Neural cell (in vitro differentiated cells): Measurements from ENCODE around the gene MYRIP. TPM values are rescaled to one million over a fixed set of nuclear protein-coding genes. Genes with fewer than 3 reads are reported as not detected.

Experiments used
- H2AFZ ChIP-seq: fragments of 200-600, 300-800 bp; sonication (generic), shearing (Covaris generic); 2 replicates; pipeline ENCODE4 v1.6.0; 2014; ENCODE audit warnings: low read depth, mild to moderate bottlenecking, antibody characterized with exemption, low read length, moderate library complexity
- H3F3A ChIP-seq: fragments of 200-600 bp; shearing (Covaris generic); 2 replicates; pipeline ENCODE4 v1.6.1; 2016; ENCODE audit warnings: mild to moderate bottlenecking, moderate library complexity, mixed read lengths, antibody characterized with exemption, low read length; ENCODE audit not compliant: insufficient read depth, poor library complexity, severe bottlenecking
- H3K27ac ChIP-seq: fragments of 200-600, 300-800 bp; sonication (generic), shearing (Covaris generic); 2 replicates; pipeline ENCODE4 v1.5.1; 2014; ENCODE audit warnings: mild to moderate bottlenecking, low read length, moderate library complexity
- H3K27me3 ChIP-seq: fragments of 300-800, 200-600 bp; sonication (generic), shearing (Covaris generic); 2 replicates; pipeline ENCODE4 v1.6.0; 2014; ENCODE audit warnings: mild to moderate bottlenecking, low read depth, low read length, moderate library complexity; ENCODE audit not compliant: insufficient read depth
- H3K36me3 ChIP-seq: fragments of 300-800, 200-600 bp; sonication (generic), shearing (Covaris generic); 2 replicates; pipeline ENCODE4 v1.5.1; 2014; ENCODE audit warnings: mild to moderate bottlenecking, antibody characterized with exemption, low read length, moderate library complexity; ENCODE audit not compliant: insufficient read depth
- H3K4me2 ChIP-seq: fragments of 300-800, 200-600 bp; sonication (generic), shearing (Covaris generic); 2 replicates; pipeline ENCODE4 v1.6.0; 2014; ENCODE audit warnings: mild to moderate bottlenecking, low read length
- H3K4me3 ChIP-seq: fragments of 300-800, 200-600 bp; sonication (generic), shearing (Covaris generic); 2 replicates; pipeline ENCODE4 v1.5.1; 2014; ENCODE audit warnings: mild to moderate bottlenecking, low read length, moderate library complexity
- H3K79me2 ChIP-seq: fragments of 200-600 bp; shearing (Covaris generic); replicated peaks from 2 replicates; pipeline ENCODE4 v1.6.0; 2014; ENCODE audit warnings: mild to moderate bottlenecking, low read length, moderate library complexity; ENCODE audit not compliant: insufficient read depth
- H3K9ac ChIP-seq: fragments of 300-800, 200-600 bp; sonication (generic), shearing (Covaris generic); 2 replicates; pipeline ENCODE4 v1.6.1; 2016; ENCODE audit warnings: mild to moderate bottlenecking, low read length, mixed read lengths
- H3K9me2 ChIP-seq: fragments of 200-600 bp; shearing (Covaris generic); 2 replicates; pipeline ENCODE4 v1.6.1; 2016; ENCODE audit warnings: mild to moderate bottlenecking, low read length, mixed read lengths; ENCODE audit not compliant: insufficient read depth
- H3K9me3 ChIP-seq: fragments of 200-600, 300-800 bp; sonication (generic), shearing (Covaris generic); 2 replicates; pipeline ENCODE4 v1.6.1; 2016; ENCODE audit warnings: mild to moderate bottlenecking, mixed run types, low read length, moderate library complexity, mixed read lengths
- H4K20me1 ChIP-seq: fragments of 200-600 bp; shearing (Covaris generic); 2 replicates; pipeline ENCODE4 v1.6.1; 2016; ENCODE audit warnings: mild to moderate bottlenecking, mixed run types; ENCODE audit not compliant: insufficient read depth
- EP300 ChIP-seq: fragments of 450-650 bp; conservative IDR thresholded peaks from 2 replicates; pipeline ENCODE4 v1.6.1; 2014; ENCODE audit warnings: antibody characterized with exemption, mild to moderate bottlenecking, moderate library complexity; ENCODE audit not compliant: poor library complexity, severe bottlenecking
- EZH2 ChIP-seq: fragments of 200-600, 300-800 bp; shearing (Covaris generic), sonication (generic); IDR thresholded peaks from 2 replicates; pipeline ENCODE4 v1.6.1; 2014; ENCODE audit warnings: antibody characterized with exemption, low read length, borderline replicate concordance, mild to moderate bottlenecking; ENCODE audit not compliant: insufficient read depth, poor library complexity, severe bottlenecking
- MXI1 ChIP-seq: fragments of 450-650 bp; conservative IDR thresholded peaks from 2 replicates; pipeline ENCODE4 v1.6.1; 2014; ENCODE audit warnings: antibody characterized with exemption, mild to moderate bottlenecking; ENCODE audit not compliant: poor library complexity, severe bottlenecking
- POLR2AphosphoS5 ChIP-seq: IDR thresholded peaks from 2 replicates; pipeline ENCODE4 v1.6.1; 2012
- SMC3 ChIP-seq: fragments of 450-650 bp; conservative IDR thresholded peaks from 2 replicates; pipeline ENCODE4 v1.6.1; 2014; ENCODE audit warnings: antibody characterized with exemption, mild to moderate bottlenecking, moderate library complexity; ENCODE audit not compliant: poor library complexity
- TAF1 ChIP-seq: IDR thresholded peaks from 2 replicates; pipeline ENCODE4 v1.6.1; 2012; ENCODE audit warnings: low read depth
- polyA plus RNA-seq: library from polyadenylated mRNA; depleted of rRNA; stranded (reverse); fragments of >200 nt; gene quantifications from 2 replicates; pipeline ENCODE4 v1.2.3, GENCODE V29; 2014
- TF ChIP-seq, protein P1 (sequence below): fragments of 450-650 bp; IDR thresholded peaks from 2 replicates; pipeline ENCODE4 v1.5.1; 2014; ENCODE audit warnings: antibody characterized with exemption, mild to moderate bottlenecking, moderate library complexity; ENCODE audit not compliant: poor library complexity, severe bottlenecking
- TF ChIP-seq, protein P2 (sequence below): IDR thresholded peaks from 2 replicates; pipeline ENCODE4 v1.6.1; 2012; ENCODE audit warnings: borderline replicate concordance

The MYRIP gene
- polyA plus RNA-seq, 1 donor from 2014 or later, result 0.76 TPM

DNA sequence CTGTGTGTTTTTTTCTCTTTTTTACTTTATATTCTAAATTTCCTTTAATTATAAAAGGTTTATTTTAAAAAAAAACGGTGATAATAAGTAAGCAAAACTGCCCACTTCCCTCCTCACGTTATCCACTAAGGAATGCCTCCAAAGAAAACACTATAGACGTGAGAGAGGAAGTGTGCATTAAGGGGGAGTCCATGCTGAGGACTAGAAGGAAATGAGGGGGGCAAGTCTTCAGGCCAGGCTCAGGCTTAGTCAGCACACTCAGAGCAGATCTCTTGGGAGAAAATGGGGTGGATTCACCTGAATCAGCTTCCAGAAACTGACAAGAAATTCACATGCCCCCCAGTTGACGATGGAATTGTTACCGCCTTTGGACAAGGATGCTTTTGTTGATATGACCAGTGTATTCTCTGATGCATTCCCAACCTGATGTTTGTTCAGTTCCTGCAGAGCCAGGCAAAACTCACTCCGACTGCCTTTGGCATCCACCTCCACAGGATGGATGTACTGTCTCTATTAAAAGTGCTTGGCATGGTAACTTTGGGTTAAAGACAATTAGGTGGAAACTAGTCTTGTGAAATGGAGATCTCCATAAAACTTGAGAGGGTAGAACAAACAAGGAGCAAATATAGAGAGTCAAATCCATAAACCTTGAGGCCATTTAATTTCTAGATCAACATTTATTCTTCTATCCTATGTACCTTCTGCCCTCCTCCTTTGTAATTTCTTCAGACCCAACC, 167.8 kb downstream of the MYRIP start:
- Histone ChIP-seq H3K9me2 (no peaks in the 10 kb centered on the region), H3K4me2 (no peak overlapping the region), H3K27me3 (no peaks in the 10 kb centered on the region), H3K36me3 (no peaks in the 10 kb centered on the region), H2AFZ (no peak overlapping the region), H3K9ac (no peak overlapping the region), H3K4me3 (no peak overlapping the region), H3K9me3 (no peaks in the 10 kb centered on the region), H3K79me2 (no peaks in the 10 kb centered on the region), H3K27ac (no peak overlapping the region), H4K20me1 (no peaks in the 10 kb centered on the region), H3F3A (no peaks in the 10 kb centered on the region)
- TF ChIP-seq POLR2AphosphoS5 (no peak), EP300 (no peak), MXI1 (no peak), SMC3 (no peak), EZH2 (no peak), TAF1 (no peak)
- TF ChIP-seq, protein P1, sequence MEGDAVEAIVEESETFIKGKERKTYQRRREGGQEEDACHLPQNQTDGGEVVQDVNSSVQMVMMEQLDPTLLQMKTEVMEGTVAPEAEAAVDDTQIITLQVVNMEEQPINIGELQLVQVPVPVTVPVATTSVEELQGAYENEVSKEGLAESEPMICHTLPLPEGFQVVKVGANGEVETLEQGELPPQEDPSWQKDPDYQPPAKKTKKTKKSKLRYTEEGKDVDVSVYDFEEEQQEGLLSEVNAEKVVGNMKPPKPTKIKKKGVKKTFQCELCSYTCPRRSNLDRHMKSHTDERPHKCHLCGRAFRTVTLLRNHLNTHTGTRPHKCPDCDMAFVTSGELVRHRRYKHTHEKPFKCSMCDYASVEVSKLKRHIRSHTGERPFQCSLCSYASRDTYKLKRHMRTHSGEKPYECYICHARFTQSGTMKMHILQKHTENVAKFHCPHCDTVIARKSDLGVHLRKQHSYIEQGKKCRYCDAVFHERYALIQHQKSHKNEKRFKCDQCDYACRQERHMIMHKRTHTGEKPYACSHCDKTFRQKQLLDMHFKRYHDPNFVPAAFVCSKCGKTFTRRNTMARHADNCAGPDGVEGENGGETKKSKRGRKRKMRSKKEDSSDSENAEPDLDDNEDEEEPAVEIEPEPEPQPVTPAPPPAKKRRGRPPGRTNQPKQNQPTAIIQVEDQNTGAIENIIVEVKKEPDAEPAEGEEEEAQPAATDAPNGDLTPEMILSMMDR, result no peak

DNA sequence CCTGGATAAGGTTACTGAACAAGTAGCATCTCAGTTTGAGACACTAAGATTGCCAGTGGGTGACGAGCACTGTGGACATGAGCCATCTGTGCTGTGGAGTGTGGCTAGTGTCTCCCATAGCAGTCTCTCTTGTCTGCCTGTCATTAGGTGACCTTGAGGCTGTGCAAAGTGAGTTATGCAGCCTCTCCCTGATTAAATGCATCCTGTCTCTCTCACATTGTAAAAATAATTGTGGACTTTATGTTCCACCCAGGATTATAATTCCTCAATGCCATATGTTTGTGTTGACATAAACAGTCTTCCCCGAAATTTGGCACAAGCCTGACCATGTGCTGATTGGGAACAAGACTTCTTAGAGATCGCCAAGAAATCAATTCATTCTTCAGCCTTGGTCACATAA, 168.9 kb downstream of the MYRIP start:
- H3K4me2 ChIP-seq, result no peak overlapping the region
- no peak overlapping the region for H3K4me3 ChIP-seq
- no peak overlapping the region for H2AFZ ChIP-seq
- H3K27me3 ChIP-seq, result no peaks in the 10 kb centered on the region
- TF ChIP-seq MXI1 (no peak), SMC3 (no peak), POLR2AphosphoS5 (no peak), TAF1 (no peak), EZH2 (no peak)
- TF ChIP-seq, protein P2, sequence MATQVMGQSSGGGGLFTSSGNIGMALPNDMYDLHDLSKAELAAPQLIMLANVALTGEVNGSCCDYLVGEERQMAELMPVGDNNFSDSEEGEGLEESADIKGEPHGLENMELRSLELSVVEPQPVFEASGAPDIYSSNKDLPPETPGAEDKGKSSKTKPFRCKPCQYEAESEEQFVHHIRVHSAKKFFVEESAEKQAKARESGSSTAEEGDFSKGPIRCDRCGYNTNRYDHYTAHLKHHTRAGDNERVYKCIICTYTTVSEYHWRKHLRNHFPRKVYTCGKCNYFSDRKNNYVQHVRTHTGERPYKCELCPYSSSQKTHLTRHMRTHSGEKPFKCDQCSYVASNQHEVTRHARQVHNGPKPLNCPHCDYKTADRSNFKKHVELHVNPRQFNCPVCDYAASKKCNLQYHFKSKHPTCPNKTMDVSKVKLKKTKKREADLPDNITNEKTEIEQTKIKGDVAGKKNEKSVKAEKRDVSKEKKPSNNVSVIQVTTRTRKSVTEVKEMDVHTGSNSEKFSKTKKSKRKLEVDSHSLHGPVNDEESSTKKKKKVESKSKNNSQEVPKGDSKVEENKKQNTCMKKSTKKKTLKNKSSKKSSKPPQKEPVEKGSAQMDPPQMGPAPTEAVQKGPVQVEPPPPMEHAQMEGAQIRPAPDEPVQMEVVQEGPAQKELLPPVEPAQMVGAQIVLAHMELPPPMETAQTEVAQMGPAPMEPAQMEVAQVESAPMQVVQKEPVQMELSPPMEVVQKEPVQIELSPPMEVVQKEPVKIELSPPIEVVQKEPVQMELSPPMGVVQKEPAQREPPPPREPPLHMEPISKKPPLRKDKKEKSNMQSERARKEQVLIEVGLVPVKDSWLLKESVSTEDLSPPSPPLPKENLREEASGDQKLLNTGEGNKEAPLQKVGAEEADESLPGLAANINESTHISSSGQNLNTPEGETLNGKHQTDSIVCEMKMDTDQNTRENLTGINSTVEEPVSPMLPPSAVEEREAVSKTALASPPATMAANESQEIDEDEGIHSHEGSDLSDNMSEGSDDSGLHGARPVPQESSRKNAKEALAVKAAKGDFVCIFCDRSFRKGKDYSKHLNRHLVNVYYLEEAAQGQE, result no peak
- no peaks in the 10 kb centered on the region for H3F3A ChIP-seq
- no peaks in the 10 kb centered on the region for H3K9me3 ChIP-seq
- H3K36me3 ChIP-seq, result no peaks in the 10 kb centered on the region
- H3K9ac ChIP-seq, result no peak overlapping the region
- H3K9me2 ChIP-seq, result no peaks in the 10 kb centered on the region
- H4K20me1 ChIP-seq, result no peaks in the 10 kb centered on the region
- no peaks in the 10 kb centered on the region for H3K79me2 ChIP-seq
- no peak overlapping the region for H3K27ac ChIP-seq
